HuH-7 (cell line): Measurements from ENCODE around the gene ZHX3.
A peak's percentile ranks its signal among the peaks of the same experiment; 100 is the strongest.
"Not testable (repeated sequence)": the region's sequence is repeated elsewhere in the genome, so short reads cannot be mapped to it uniquely, and the experiment has no call there.

Experiments used
- DNase-seq: peaks from one replicate; pipeline ENCODE4 v3.0.0; 2011; ENCODE audit warnings: low spot score

The ZHX3 gene

DNA sequence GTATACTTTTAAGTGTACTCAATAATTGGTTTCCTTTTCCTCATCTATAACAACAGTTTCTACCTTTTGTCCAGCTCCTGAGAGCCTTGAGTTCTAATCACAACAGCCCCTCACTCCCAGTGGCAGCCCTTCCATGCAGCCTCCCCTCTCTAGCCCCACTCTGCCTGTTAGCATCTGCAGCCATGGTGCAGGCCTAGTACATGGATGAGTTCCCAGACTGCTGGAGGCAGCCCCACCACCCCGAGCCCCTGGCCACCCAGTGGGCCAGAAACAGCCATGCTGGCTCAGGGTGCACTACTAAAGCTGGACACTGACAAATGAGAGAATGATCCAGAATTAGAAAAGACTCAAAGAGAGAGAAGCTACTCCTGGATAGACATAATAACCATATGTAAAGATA, 13.4 kb upstream of the ZHX3 start:
- no peak for DNase-seq

DNA sequence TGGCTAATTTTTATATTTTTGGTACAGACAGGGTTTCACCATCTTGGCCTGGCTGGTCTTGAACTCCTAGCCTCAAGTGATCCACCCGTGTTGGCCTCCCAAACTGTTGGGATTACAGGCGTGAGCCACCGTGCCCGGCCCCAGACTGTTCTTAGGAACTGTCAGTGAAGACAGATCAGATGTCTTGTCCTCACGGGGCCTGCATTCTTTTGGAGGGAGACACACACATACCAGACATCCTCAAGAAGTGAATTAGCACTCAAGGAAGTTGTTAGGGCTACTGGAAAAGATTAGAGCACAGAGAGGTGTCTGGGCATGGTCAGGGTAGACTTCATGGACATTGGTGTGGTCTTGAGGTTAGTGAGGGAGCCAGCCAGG, 12.8 kb upstream of the ZHX3 start:
- DNase-seq: no peak

DNA sequence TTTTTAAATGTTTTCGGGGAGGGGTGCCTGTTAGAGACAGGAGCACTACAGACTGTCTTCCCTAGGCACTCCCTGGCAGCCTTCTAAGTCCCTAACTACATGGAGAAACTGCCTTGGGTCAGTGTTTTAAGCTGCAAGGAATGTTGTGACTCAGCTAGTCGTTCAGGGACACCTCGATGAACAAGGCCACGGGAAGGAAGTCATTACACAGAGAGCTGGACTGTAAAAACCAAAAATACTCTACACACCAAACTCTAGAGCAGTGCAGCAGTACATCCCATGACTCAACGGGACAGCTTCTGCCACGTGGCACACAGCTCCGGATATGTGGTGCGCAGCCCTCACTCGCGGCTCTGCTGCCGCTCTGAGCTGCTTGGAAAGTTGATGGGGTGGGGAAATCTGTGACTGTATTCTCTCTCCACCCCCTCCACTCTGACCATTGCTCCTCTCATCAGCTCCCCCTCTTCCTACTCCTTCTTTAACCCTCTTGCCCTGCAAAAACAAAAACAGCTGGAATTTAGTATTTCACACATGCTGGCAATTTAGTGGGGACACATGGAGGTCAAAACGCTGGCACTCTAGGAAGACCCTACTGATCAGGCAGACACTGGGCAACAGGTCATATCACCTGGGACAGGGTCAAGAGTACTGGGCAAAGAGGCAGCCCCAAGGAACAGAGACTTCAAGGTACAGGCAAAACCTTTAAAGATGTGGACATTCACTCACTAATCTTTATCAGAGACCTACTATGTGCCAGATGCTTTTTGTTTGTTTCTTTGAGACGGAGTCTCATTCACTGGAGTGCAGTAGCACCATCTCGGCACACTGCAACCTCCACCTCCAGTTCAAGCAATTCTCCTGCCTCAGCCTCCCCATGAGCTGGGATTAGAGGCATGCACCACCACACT, 12.2 kb upstream of the ZHX3 start:
- DNase-seq: no peak

DNA sequence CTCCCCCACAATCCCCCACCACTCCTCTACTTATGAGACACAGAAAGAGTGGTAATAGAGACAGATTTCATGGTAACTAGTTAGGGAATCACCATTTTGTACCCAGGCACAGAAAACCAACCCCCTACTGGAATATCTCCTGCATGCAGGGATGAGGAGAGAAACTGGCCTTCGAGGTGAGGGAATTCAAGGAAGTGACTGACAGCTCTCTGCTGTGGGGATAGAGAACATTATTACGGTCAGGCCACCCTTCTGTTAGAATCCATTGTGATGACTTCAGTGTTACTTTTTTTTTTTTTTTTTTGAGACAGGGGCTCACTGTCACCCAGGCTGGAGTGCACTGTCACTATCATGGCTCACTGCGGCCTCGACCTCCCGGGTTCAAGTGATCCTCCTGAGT, 9.6 kb upstream of the ZHX3 start:
- DNase-seq: no peak

DNA sequence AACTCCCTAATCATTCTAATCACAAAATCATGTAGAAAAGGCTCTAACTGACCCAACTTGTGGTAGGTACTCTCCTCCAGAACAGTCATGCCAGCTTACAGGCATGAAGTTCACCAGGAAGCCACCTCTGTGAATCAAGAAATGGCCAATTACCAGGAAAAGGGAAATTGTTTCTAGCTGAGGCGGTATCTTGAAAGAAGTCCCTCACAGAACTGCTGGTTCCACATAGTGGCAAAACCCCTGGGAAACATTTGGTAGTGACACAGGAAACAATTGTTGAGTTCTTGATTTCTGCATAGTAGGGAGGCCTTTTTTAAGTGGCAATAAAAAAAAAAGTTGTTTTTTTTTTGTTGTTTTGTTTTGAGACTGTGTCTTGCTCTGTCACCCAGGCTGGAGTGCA, 3.4 kb upstream of the ZHX3 start:
- no peak for DNase-seq

DNA sequence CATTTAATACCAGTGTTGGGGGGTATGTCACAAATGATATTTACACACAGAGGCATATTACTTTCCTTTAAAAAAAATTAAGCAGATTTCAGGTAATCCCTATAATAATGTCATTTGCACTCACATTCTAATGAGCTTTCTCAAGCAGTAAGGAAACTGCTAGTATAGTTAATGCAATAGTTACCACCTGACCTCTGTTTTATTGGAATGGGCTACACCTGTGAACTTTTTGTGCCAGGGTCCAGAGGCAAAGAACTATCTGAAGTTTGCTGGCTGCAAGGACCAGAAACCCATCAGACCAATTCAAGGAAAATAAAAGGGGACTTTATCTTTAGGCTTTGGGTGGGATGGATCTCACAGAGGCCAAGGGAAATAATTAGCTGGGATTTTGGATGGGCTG, 2.9 kb upstream of the ZHX3 start:
- no peak for DNase-seq

DNA sequence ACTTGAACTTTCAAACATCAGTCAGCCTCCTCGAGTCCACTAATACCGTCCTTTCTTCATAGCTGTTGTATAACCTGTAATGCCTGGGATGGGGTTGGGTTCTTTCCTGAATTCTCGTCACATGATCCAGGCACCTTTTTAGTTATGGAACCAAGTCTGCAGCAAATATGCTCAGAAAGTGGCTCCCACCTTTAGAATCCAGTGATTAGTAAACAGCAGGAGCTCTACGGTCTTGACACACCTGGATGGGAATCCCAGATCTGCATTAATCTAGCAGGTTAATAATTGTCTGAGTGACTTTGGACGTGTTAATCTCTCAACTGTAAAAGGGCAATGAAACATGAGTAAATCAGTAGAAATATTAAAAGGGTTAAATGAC, 729 bp upstream of the ZHX3 start:
- no peak for DNase-seq

DNA sequence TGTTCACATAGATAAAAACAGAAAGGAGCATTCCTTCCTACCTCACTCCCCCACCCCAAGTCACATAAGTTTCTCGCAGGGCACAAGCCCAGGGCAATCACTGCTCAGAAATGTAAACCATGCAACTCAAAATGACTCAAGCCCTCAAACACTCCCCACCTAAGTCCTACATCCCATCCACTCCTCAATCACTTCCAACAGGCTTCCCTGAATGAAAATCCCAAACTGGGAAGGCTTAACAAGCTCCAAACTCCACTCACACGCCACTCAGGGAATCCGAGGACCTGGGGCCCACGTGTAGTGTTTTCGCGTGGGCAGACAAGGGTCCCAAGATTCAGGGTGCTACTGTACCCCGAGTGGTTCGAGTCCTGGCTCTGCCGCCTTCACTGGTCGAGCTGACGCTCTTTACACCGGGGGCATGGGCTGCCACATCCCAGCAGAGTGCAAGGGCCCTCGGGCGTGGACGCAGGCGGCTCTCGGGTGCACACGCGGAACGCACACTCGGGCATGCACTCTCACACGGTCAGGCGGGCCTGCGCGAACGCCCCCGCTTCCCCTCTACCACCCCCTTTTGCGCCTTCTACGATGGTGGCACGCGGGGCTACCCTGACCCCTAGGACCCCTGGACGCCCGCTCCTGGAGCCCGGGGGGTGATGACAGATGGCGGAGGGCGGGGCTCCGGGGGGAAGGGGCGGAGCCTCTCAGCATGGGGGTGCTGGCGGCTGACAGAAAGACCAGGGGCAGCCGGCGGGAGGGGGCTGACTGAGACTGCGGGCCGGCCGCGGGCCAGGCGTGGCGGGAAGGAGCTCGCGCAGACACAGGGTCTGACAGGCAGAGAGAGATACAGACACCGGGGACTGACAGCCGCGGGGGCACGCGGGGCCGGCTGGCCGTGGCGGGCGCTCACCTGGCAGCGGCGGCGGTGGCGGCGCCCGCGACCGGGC, 657 bp downstream of the ZHX3 start:
- DNase-seq: peak; percentile 88

DNA sequence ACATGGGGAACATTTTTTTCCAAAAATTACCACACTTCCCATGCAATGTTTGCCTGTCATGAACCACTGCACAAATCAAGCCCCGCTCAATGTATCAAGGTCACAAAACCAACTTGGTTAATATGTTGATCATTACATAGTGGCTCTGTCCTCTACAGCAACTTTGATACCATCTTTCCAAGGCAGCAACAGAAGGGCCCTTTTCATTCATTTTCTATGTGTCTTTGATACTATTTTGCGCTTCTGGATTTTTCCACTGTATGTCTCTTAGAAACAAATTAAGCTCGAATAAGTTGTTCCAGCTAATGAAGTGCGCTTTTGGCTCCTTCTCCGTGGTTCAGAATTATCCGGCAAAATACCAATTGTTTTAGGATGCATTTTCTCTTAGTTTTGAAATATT, 1.5 kb downstream of the ZHX3 start:
- DNase-seq: no peak

DNA sequence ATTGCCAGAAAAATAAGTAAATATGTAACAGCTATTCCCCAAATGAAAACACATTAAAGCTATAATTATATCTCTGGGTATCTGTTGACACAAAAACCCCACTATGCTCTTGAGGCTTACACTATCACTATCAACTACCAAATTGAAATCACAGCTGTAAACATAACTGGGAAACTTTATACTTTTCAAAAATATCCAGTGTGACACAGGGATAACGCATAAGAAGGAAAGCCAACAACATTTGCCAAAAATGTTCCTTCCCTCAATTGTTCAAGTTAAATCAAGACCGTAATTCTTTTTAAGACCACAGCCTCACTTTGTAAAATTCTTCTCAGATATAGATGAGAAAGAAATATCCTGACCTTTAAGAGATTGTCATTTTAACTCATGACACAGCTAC, 3.1 kb downstream of the ZHX3 start:
- no peak for DNase-seq

DNA sequence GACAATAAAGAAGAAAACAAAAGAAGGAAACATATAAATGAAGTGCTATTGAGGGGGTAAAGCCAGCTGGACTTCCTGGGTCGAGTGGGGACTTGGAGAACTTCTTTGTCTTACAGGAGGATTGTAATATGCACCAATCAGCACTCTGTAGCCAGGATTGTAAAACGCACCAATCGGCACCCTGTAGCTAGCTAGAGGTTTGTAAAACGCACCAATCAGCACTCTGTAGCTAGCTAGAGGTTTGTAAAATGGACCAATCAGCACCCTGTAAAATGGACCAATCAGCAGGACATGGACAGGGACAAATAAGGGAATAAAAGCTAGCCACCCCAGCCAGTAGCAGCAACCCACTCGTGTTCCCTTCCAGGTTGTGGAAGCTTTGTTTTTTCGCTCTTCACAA, 5.5 kb downstream of the ZHX3 start:
- not testable (repeated sequence) for DNase-seq

DNA sequence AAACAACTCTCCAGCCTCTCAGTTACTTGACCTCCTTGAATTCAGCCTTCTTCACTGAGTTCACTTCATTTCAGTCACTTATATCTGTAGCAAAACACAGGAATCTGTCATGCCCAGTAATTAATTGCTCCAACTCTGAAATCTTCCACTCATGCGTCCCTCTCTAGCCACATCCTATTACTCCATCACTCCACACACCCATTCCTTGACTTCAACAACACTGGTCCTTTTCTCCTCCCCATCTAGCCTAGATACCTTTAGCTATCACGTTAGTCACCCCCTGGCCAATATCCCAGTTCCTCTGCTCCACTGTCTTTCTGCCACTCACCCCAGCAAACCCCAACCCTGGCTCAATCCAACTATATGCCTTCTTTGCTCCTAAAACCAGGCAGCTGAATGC, 7.7 kb downstream of the ZHX3 start:
- DNase-seq: no peak

DNA sequence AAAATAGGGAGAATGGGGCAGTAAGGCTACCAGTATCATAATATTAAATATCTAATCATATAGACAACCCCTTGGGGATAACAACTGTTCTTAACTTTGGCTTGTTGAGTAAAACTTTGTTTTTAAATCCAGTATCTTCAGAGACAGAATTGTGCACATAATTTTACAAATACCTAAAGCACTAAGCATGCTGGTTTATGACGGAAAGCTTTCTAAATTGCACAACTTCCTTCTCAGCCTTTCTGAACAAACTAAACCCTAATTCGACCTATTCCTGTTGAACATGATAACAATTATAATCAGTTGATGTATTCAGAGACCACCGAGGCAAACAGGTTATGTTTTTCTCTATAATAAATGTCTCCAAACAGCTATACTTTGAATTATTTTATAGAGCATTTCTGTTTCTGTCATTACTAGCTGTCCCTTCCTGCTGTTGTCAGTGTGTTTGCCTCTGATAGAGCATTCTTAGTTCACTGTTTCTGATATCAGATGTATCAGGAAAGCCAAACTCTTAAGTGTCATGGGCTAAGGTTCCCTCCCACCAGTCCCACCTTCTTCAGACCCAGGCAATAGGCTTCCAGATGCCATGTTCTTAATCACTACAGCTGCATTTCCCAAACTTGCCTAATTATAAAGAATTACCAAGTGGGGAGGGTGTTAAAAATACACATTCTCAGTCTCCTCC, 8.7 kb downstream of the ZHX3 start:
- DNase-seq: no peak

DNA sequence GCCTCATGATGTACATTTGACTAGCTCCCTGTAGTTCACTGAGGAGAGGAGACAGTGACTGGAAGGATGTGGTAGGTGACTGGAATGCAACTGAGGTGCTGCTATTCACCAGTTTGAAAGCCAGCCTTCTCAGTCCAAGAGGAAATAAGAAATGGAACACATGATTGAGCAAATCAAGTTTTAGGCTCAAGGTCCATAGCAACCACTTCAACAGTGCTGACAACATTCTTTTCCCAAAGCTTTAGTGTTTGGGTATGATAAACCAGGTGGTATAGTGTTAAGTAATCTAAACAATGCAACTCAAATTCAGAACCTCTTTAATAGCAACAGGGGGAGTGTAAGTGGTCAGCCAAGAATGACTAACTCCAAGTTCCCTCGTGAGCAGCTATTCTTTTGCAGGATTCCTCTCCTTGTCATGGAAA, 9.2 kb downstream of the ZHX3 start:
- DNase-seq: no peak

DNA sequence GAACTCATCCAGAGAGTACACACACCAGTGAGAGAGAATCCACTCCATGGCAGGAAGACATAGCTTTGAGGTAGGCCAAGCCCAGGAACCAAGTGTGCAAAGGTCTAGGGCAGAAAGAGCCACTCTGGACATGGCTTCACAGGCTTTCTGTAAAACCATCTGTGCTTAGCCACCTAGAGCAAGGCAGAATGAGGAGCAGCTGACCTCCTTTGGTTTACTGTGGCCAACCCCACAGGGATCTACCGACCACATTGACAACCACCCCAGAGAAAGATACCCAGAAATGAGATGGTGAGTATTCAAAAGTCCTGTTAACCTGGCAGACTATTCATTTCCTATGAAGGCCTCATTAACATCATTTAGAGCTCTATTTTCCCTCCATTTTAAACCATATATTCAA, 10.5 kb downstream of the ZHX3 start:
- no peak for DNase-seq

DNA sequence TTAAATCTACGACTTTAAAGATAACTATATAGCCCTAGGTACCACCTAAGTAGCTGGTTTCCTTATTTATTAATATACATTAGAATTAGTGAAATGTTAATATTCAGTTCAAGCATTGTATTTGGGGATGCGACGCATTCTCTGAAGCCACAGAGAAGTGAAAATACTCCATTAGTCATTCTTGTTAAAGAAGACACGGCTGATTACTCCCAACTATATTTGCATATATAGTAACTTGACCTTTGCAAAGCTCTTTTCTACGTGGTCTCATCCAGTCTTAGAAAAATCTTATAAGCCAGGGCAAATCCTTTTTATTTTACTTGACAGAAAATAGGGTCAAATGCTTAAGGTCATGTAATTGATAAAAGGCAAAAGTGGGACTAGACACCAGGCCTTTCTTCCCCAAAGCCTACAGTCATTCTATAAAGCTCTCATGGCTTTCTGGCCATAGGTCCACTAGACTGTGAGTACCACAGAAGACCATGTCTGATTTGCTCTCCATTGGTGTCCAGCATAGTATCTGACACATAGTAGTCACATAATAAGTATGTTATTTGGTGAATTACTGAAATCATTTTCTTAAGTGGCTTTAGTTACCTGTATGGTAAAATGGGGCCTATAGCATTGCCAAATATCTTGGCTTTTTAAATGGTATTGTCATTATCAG, 11.3 kb downstream of the ZHX3 start:
- no peak for DNase-seq

DNA sequence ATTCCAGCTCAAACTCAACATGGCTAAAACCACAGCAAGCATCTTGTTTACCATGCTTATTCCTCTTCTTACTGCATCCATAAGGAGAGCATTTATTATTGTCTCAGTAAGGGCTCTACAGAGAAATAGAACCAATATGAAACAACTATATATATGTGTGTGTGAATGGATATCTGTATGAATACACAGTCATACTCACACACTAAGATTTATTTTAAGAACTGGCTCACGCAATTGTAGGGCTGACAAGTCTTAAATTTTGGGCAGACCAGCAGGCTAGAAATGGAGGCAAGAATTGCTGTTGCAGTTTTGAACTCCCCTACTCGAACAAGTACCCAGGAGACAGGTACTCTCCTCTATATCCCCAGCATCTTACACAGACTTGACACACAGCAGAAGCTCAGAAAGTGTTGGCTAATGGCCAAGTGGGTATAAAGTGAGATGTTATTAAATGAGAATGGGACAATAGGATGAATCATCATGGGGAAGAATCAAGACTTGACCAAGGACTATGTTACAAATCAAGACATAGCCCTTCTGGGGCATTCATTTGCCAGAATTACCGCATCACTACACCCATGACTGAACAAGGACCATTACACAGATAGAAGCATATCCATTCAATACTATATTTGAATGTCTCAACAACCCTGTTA, 13.0 kb downstream of the ZHX3 start:
- DNase-seq: no peak

DNA sequence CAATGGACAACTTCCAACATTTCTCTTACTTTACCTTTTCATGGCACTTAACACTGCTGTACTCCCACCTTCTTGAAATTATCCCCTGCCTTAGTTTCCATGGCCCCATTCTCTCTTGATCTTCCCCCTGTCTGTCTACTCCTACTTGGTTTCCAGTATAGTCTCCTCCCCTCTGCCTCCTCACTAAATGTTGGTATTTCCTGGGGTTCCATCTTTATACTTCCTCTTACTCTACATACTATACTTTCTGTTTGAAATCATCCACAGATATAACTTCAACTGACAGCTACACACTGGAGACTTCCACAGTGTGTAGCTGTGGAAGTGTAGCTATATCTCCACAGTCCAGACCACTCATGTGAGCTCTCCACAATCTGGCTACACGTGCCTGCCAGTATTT, 13.5 kb downstream of the ZHX3 start:
- DNase-seq: no peak

DNA sequence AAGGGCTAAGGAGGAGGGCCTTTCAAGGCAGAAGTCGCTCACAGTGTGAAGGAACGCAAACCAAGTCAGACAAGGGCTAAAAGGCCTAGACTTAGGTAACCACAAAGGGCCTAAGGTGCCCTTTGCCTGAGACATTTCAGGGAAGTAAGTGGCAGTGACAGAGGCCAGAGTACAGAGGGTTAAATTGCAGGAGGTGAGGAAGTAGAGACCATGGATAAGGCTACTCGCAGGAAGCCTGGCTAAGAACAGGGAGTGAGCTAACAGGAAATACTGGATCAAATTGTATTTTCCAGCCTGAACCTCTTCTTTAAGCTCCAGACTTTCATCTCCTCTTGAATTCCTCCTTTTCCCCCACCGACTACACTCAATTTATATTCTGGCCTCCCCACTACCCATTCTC, 16.6 kb downstream of the ZHX3 start:
- no peak for DNase-seq

DNA sequence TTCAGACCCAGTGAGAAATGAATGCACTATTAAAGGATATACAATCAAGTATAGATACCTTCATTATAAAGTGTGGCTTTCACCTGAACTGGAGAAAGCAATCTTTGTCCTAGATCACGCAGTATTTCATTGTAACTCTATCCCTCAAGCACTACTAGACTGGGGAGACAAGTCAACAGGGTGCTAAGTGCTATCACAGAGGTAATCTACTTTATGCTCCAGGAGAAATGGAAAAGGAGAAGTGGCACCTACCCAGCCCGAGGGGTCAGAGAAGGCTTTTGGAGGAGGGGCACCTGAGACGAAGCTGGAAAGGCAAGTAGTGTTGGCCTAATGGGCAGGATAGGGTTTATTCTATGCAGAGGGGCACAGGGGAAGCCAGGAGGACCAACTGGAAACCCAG, 17.1 kb downstream of the ZHX3 start:
- DNase-seq: no peak

DNA sequence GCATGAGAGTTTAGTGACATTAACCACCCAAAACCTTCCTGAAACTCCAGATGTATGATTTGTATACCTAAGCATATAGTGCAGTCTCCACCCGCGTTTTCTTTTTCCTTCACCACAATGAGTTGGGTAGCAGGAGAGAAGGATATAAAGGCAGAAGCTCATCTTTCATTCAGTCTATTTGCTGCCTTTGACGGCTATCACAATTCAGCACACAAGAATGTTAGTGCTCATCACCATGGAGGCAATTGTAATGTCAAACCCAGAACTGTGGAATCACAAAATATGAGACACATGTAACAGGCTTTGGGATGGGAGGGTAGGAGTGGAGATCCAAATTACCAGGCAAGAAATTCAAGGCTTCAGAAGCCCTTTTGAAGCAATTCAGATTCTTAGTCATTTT, 17.6 kb downstream of the ZHX3 start:
- no peak for DNase-seq
